Esophagus squamous epithelium (tissue), 5 donors: ENCODE data around the gene SRGAP2. TPM values are rescaled to one million over a fixed set of nuclear protein-coding genes. Genes with fewer than 3 reads are reported as not detected.
"Not testable (repeated sequence)": the region's sequence is repeated elsewhere in the genome, so short reads cannot be mapped to it uniquely, and the experiment has no call there.

Experiments used
- DNase-seq: peaks from one replicate; lab custom pipeline; 2025; lab: John Stamatoyannopoulos, UW
- H3K27ac ChIP-seq, 4 donors: fragments of 200-600 bp; sonication (generic); one replicate each; pipeline ENCODE4 v1.5.1; 2016 to 2019; ENCODE audit warnings: mild to moderate bottlenecking in 1 of 4
- H3K27me3 ChIP-seq, 4 donors: fragments of 200-600 bp; sonication (generic); 1 replicate in 3 of 4; 2 replicates in 1 of 4; pipeline versions ENCODE4 v1.5.1 to v1.6.0; 2017 to 2021; ENCODE audit warnings: antibody characterized with exemption in 1 of 4
- H3K36me3 ChIP-seq, 3 donors: fragments of 200-600 bp; sonication (generic); one replicate each; pipeline ENCODE4 v1.5.1; 2016 to 2019
- H3K4me1 ChIP-seq, 3 donors: fragments of 200-600 bp; sonication (generic); one replicate each; pipeline ENCODE4 v1.5.1; 2017 to 2019
- H3K4me3 ChIP-seq, 4 donors: fragments of 200-600 bp; sonication (generic); 1 replicate in 3 of 4; 2 replicates in 1 of 4; pipeline ENCODE4 v1.5.1; 2016 to 2019; ENCODE audit warnings: mild to moderate bottlenecking in 2 of 4, moderate library complexity in 1 of 4
- H3K9me3 ChIP-seq, 3 donors: fragments of 200-600 bp; sonication (generic); one replicate each; pipeline ENCODE4 v1.5.1; 2016 to 2019
- WGBS, 2 donors: methylation state at CpG; one replicate each; pipeline ENCODE4 v1.1.5; 2018; 5-methylcytosine and 5-hydroxymethylcytosine counted together
- intact Hi-C: fragments of 100-400 bp; cut with DNase I; formaldehyde crosslinking; loops from one replicate; pipeline ENCODE4 v1.15.0; 2022
- total RNA-seq, 4 donors: library from RNA; depleted of rRNA; stranded (reverse); fragments of >200 nt; gene quantifications; one replicate each; pipeline ENCODE4 v1.1.0, GENCODE V29; 2016
- donor health status: DM: yes; HTN: yes; CAD: no.

The SRGAP2 gene
- total RNA-seq, 4 donors from 2014 or later: 23.5 to 39.1 (median 28.1) TPM

- H3K4me3 ChIP-seq, H3K27me3 ChIP-seq, H3K36me3 ChIP-seq, H3K4me1 ChIP-seq, intact Hi-C loops, H3K9me3 ChIP-seq, H3K27ac ChIP-seq, DNase-seq: not testable (repeated sequence)
- 79 to 93% methylated on average over 2 to 4 of the region's 7 CpGs for WGBS, 2 donors
These were observed 12.5 kb downstream of the SRGAP2 start for GRCh38 chr1:206215600-206216392.

DNA sequence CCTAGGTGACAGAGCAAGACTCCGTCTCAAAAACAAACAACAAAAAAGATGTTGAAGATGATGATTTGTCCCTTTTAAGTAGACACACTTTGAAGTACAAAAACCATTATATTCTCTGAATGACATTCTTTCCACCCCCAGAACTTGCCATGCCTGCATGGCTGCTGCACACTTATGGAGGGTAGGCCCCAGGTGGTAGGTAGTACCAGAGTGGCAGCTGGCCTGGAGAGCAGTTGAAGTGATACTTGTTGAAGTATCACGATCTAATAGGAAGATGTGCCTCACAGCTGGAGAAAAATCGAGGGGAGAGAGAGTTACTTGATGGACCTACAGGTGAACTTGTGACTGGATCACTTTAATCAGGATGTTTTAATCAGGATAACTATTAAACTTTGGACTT lies 14.9 kb downstream of the SRGAP2 start:
- H3K36me3 ChIP-seq, H3K4me1 ChIP-seq, DNase-seq, H3K4me3 ChIP-seq, H3K9me3 ChIP-seq, intact Hi-C loops, H3K27me3 ChIP-seq, H3K27ac ChIP-seq: not testable (repeated sequence)
- 100% methylated on average over 2 of the region's 3 CpGs; no CpG with 5 or more reads in 1 of the 2 donors for whole genome bisulfite sequencing, 2 donors

DNA sequence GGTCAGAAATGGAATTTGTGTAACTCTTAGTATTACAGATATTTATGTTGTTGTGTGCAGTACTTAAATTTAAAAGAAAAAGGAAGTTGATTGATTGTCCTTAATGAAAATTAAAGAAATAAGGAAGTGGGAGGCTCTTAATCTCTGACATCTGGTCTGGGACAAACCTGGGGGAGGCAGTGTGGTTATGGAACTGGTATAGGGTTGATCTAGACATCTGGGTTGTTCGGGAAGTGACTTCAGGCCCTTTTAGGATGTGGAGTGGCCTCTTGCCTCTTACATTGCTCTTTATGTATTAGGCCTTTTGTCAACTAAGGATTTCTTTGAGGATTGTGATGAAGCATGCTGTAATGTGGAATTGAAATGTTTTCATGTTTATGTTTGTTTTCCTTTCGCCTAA lies 15.4 kb downstream of the SRGAP2 start:
- DNase-seq, H3K36me3 ChIP-seq, intact Hi-C loops, H3K27ac ChIP-seq, H3K4me1 ChIP-seq, H3K9me3 ChIP-seq, H3K4me3 ChIP-seq, H3K27me3 ChIP-seq: not testable (repeated sequence)
- WGBS, 2 donors: no CpG with 5 or more reads among the region's 2 CpGs

- H3K27ac ChIP-seq: peak overlapping the region in 1 of 4 donors; percentile 28
- intact Hi-C loops, DNase-seq, H3K4me3 ChIP-seq, H3K9me3 ChIP-seq, H3K27me3 ChIP-seq, H3K36me3 ChIP-seq, H3K4me1 ChIP-seq: not testable (repeated sequence)
- WGBS, 2 donors: 80 to 100% methylated on average over 1 to 3 of the region's 13 CpGs
These were observed 16.4 kb downstream of the SRGAP2 start for GRCh38 chr1:206219514-206220331.

GRCh38 chr1:206220332-206221000 lies 17.1 kb downstream of the SRGAP2 start:
- WGBS, 2 donors: 59 to 68% methylated on average over 4 of the region's 4 CpGs
- H3K4me1 ChIP-seq, H3K9me3 ChIP-seq, H3K36me3 ChIP-seq, H3K4me3 ChIP-seq, intact Hi-C loops, H3K27me3 ChIP-seq, DNase-seq: not testable (repeated sequence)
- peak overlapping the region in 2 of 4 donors; percentile 25 to 28 for H3K27ac ChIP-seq

DNA sequence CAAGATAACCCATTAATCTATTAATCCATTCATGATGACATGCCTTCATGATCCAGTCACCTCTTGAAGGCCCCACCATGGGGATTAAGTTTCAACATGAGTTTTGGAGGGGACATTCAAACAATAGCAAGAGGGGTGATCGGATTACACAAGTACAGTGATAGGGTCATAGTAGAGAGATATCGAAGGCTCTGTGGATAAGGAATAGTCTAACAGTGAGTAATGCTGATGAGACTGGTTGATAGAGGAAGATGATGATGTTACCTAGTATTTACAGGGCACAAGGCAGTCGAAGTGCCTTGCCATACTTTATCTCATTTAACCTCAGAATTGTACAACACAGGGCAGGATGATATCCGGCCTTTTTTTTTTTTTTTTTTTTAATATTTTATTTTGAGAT lies 18.2 kb downstream of the SRGAP2 start:
- H3K36me3 ChIP-seq, H3K27me3 ChIP-seq, intact Hi-C loops, H3K4me1 ChIP-seq, H3K4me3 ChIP-seq, H3K9me3 ChIP-seq, DNase-seq, H3K27ac ChIP-seq: not testable (repeated sequence)
- no CpG with 5 or more reads among the region's 4 CpGs for WGBS, 2 donors

GRCh38 chr1:206224190-206224776 lies 20.9 kb downstream of the SRGAP2 start:
- H3K27me3 ChIP-seq, H3K27ac ChIP-seq, H3K4me3 ChIP-seq, intact Hi-C loops, H3K9me3 ChIP-seq, DNase-seq, H3K36me3 ChIP-seq: not testable (repeated sequence)
- peaks cover 0 to 10% (median 0%) of the 10 kb centered on the region in 3 donors for H3K4me1 ChIP-seq
- WGBS, 2 donors: 74 to 94% methylated on average over 2 of the region's 6 CpGs

DNA sequence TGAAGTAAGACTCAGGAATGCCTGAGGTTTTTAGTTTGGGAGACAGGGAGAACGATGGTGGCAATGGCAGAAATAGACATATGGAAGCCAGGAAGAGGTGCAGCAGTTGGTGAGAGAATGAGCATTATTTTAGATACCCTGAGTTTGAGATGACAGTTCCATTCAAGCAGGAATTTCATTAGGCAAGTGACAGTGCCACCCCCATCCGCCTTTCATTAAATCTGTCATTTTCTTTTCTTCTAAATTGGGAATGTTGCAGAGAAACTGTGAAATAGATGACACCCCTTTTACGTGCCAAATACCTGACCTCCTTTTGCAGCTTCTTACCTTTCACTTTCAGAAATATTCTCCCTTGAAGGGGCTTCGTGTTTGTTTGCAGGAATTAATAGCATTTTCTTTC lies 22.0 kb downstream of the SRGAP2 start:
- H3K9me3 ChIP-seq, intact Hi-C loops, H3K27me3 ChIP-seq, H3K27ac ChIP-seq, H3K4me1 ChIP-seq, H3K36me3 ChIP-seq, DNase-seq, H3K4me3 ChIP-seq: not testable (repeated sequence)
- WGBS, 2 donors: 98 to 100% methylated on average over 2 to 4 of the region's 4 CpGs

DNA sequence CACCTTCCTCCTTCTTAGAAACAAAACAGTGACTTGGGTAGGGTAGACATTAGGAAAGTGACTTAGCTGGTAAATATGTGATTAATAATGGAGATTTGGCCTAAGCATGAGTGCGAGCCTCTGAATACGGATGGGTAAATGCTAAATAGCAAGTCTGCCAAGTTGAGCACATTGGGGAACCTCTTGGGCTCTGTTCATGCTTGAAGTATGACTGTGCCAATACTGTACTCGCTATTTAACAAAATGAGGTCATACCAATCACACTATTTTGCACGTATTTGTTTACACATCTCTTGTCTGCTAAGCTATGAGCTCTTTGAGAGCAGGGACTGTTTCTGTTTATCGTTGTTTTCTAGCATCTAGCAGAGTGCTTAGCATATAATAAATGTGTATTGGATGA lies 23.5 kb downstream of the SRGAP2 start:
- 36 to 37% methylated on average over 3 of the region's 5 CpGs for WGBS, 2 donors
- intact Hi-C loops: not testable (repeated sequence)

DNA sequence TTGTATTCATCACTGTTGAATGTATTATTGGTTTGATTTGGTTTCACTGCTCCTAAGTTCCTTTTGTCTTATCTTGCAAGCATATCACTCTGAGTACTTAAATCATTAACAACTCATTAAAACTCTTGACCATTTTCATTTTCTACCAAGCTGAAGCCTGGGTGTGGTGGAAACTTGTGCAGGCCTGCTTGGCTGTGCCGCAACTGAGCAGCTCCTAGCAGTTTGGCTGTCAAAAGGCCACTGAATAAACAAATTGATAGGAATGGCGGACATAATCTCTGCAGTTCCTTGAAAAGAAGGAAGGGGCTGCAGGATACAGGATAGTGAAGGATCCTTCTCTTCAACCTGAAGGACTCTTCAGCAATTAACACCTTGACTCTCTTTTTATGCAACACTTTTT lies 25.9 kb downstream of the SRGAP2 start:
- H3K4me1 ChIP-seq, H3K9me3 ChIP-seq, H3K27me3 ChIP-seq, DNase-seq, H3K36me3 ChIP-seq, H3K4me3 ChIP-seq, H3K27ac ChIP-seq, intact Hi-C loops: not testable (repeated sequence)
- 60% methylated on average over 2 of the region's 2 CpGs; no CpG with 5 or more reads in 1 of the 2 donors for WGBS, 2 donors

More for the DNA sequence above, 23.5 kb downstream of the SRGAP2 start:
- not testable (repeated sequence) for H3K4me3 ChIP-seq, H3K9me3 ChIP-seq, H3K36me3 ChIP-seq, H3K4me1 ChIP-seq, DNase-seq, H3K27me3 ChIP-seq
- peak overlapping the region in 1 of 4 donors; percentile 3 for H3K27ac ChIP-seq

GRCh38 chr1:206231989-206232388 lies 28.6 kb downstream of the SRGAP2 start:
- H3K27ac ChIP-seq, DNase-seq, H3K9me3 ChIP-seq, H3K4me3 ChIP-seq, H3K27me3 ChIP-seq, H3K36me3 ChIP-seq, intact Hi-C loops, H3K4me1 ChIP-seq: not testable (repeated sequence)
- WGBS, 2 donors: 97% methylated on average over 4 of the region's 9 CpGs; no CpG with 5 or more reads in 1 of the 2 donors

DNA sequence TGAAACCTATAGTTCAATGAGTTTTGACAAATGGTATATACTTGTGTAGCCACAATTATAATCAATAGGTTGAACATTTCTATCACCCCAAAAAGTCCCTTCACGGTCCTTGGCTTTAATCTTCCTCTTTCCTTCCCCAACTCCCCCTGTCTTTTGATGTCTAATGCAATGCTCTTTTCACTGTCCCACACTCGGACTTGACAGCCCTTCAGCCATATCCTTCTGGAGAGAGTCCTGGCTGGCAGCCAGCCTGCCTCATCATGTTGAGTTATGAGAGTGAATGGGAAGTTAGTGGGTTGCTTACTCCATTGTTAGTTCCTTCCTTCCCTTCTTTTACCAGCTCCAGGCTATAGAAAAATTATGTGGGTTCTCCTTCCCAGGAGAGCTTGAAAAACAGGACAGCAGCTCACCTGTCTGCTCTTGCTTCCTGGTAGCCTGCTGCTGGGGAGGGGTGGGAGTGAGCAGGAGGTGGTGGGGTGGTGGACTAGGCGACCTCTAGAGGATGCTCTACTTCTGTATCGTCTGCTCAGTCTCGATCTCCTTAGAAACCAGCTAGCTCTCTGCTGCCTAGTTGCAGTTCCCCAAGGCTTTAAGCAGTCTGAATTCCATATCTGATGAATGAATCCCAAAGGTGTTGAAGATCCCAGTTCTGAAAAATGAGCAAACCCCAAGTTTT lies 29.8 kb downstream of the SRGAP2 start:
- DNase-seq, H3K4me1 ChIP-seq, H3K27me3 ChIP-seq, H3K4me3 ChIP-seq, H3K9me3 ChIP-seq, H3K27ac ChIP-seq, intact Hi-C loops, H3K36me3 ChIP-seq: not testable (repeated sequence)
- 30% methylated on average over 2 of the region's 5 CpGs; no CpG with 5 or more reads in 1 of the 2 donors for WGBS, 2 donors
